Measurements from ENCODE around the gene ENTPD3. TPM values are rescaled to one million over a fixed set of nuclear protein-coding genes. Genes with fewer than 3 reads are reported as not detected.

Gene ENTPD3
- total RNA-seq, 3 donors from 2014 or later (not counting 1 experiment from before 2014, with no cell fraction given): not detected

DNA sequence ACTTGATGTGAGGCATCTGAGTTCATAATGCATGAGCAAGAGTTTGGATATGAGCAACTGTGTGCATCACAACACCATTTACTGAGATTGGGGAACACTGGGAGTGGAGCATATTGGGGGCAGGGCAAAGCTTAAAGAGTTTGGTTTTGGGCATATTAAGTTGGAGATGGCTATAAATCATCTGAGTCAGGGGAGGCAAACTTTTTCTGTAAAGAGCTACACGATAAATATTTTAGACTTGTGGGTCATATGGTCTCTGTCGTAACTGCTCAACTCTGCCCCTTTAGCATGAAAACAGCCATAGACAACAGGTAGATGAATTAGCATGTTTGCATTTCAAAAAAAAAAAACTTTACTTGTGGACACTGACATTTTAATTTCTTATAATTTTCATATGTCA lies 20.0 kb downstream of the ENTPD3 start:
- Mint-ChIP-seq H3K4me3 (no peak overlapping the region), H3K36me3 (no peaks in the 10 kb centered on the region), H3K27me3 (ENCODE audit: low read depth in 2 of 2) (no peaks in the 10 kb centered on the region), H3K27ac (no peak overlapping the region), H3K4me1 (no peaks in the 10 kb centered on the region), H3K9me3 (no peaks in the 10 kb centered on the region)
- no peaks in the 10 kb centered on the region for H3K9me3 ChIP-seq (ENCODE audit: control insufficient read depth, insufficient read depth, low read length)
- H3K27ac ChIP-seq (ENCODE audit: low read length): no peak overlapping the region
- DNase-seq: no peak
- intact Hi-C loops (cut with micrococcal nuclease): no loop called here
- no peak overlapping the region for H3K4me3 ChIP-seq (ENCODE audit: low read length)
- TF ChIP-seq, protein P1, sequence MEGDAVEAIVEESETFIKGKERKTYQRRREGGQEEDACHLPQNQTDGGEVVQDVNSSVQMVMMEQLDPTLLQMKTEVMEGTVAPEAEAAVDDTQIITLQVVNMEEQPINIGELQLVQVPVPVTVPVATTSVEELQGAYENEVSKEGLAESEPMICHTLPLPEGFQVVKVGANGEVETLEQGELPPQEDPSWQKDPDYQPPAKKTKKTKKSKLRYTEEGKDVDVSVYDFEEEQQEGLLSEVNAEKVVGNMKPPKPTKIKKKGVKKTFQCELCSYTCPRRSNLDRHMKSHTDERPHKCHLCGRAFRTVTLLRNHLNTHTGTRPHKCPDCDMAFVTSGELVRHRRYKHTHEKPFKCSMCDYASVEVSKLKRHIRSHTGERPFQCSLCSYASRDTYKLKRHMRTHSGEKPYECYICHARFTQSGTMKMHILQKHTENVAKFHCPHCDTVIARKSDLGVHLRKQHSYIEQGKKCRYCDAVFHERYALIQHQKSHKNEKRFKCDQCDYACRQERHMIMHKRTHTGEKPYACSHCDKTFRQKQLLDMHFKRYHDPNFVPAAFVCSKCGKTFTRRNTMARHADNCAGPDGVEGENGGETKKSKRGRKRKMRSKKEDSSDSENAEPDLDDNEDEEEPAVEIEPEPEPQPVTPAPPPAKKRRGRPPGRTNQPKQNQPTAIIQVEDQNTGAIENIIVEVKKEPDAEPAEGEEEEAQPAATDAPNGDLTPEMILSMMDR (IDR thresholded peaks at IDR 0.05): no peak
- no peaks in the 10 kb centered on the region for H3K4me1 ChIP-seq (ENCODE audit: control insufficient read depth, insufficient read depth, low read length)
- WGBS (ENCODE audit: insufficient coverage): 89% methylated on average over 2 of the region's 2 CpGs
- no peaks in the 10 kb centered on the region for H3K36me3 ChIP-seq (ENCODE audit: control insufficient read depth, insufficient read depth, low read length)
- no peak for ATAC-seq
- no peaks in the 10 kb centered on the region for H3K27me3 ChIP-seq (ENCODE audit: control insufficient read depth, insufficient read depth, low read length)

DNA sequence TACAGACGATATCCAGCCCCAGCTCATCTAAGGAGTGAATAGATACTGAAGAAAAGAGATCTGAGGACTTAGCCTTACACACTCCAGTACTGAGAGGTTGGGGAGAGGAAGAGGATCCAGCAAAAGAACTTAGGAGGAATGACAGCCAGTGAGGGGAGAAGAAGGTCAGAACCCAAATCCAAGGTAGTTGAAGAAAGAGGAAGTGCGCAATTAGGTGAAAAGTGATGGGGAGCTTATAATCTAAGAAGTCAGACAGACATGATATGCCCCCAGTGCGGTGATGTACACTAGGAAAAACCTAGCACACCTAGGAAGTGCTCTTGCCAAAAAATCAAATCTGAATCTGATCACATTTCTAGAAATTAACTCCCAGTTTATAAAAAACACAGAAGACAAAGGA lies 20.6 kb downstream of the ENTPD3 start:
- Histone ChIP-seq H3K36me3 (ENCODE audit: control insufficient read depth, insufficient read depth, low read length) (no peaks in the 10 kb centered on the region), H3K9me3 (ENCODE audit: control insufficient read depth, insufficient read depth, low read length) (no peaks in the 10 kb centered on the region), H3K4me3 (ENCODE audit: low read length) (no peak overlapping the region), H3K4me1 (ENCODE audit: control insufficient read depth, insufficient read depth, low read length) (no peaks in the 10 kb centered on the region), H3K27ac (ENCODE audit: low read length) (no peak overlapping the region), H3K27me3 (ENCODE audit: control insufficient read depth, insufficient read depth, low read length) (no peaks in the 10 kb centered on the region)
- intact Hi-C loops (cut with micrococcal nuclease): no loop called here
- Mint-ChIP-seq H3K9me3 (no peaks in the 10 kb centered on the region), H3K36me3 (no peaks in the 10 kb centered on the region), H3K27ac (no peak overlapping the region), H3K27me3 (ENCODE audit: low read depth in 2 of 2) (no peaks in the 10 kb centered on the region), H3K4me3 (no peak overlapping the region), H3K4me1 (no peaks in the 10 kb centered on the region)
- DNase-seq (no peak), ATAC-seq (no peak)
- TF ChIP-seq, protein P1 (IDR thresholded peaks at IDR 0.05): no peak
- 87% methylated on average over 3 of the region's 3 CpGs for WGBS (ENCODE audit: insufficient coverage)

DNA sequence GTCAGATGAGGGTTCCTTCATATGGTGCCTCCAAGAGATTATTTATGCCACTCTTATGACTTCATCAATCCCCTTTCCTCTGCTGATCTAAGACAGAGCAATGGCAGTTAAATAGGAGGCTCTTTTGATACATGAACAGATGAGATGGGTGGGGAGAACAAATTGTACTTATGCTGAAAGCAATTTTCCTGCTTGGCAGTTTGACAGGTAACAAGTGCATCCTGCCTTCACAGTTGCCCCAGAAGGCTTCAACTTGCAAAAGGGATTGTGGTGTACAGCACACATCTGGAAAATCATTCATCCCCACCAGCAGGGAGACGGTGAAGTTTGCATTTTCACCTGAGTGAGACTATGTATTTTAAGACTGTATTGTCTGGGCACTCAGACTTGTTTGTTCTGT lies 27.3 kb downstream of the ENTPD3 start:
- Mint-ChIP-seq H3K27me3 (ENCODE audit: low read depth in 2 of 2) (no peaks in the 10 kb centered on the region), H3K4me3 (no peak overlapping the region), H3K27ac (no peak overlapping the region), H3K36me3 (no peaks in the 10 kb centered on the region), H3K4me1 (no peaks in the 10 kb centered on the region), H3K9me3 (no peaks in the 10 kb centered on the region)
- no peaks in the 10 kb centered on the region for H3K36me3 ChIP-seq (ENCODE audit: control insufficient read depth, insufficient read depth, low read length)
- H3K9me3 ChIP-seq (ENCODE audit: control insufficient read depth, insufficient read depth, low read length): no peaks in the 10 kb centered on the region
- intact Hi-C loops (cut with micrococcal nuclease): no loop called here
- no peak overlapping the region for H3K4me3 ChIP-seq (ENCODE audit: low read length)
- DNase-seq: no peak
- no peak overlapping the region for H3K27ac ChIP-seq (ENCODE audit: low read length)
- no peaks in the 10 kb centered on the region for H3K27me3 ChIP-seq (ENCODE audit: control insufficient read depth, insufficient read depth, low read length)
- no peak for ATAC-seq
- no peaks in the 10 kb centered on the region for H3K4me1 ChIP-seq (ENCODE audit: control insufficient read depth, insufficient read depth, low read length)
- TF ChIP-seq, protein P1 (IDR thresholded peaks at IDR 0.05): no peak
- WGBS (ENCODE audit: insufficient coverage): 60% methylated on average over 1 of the region's 1 CpG

DNA sequence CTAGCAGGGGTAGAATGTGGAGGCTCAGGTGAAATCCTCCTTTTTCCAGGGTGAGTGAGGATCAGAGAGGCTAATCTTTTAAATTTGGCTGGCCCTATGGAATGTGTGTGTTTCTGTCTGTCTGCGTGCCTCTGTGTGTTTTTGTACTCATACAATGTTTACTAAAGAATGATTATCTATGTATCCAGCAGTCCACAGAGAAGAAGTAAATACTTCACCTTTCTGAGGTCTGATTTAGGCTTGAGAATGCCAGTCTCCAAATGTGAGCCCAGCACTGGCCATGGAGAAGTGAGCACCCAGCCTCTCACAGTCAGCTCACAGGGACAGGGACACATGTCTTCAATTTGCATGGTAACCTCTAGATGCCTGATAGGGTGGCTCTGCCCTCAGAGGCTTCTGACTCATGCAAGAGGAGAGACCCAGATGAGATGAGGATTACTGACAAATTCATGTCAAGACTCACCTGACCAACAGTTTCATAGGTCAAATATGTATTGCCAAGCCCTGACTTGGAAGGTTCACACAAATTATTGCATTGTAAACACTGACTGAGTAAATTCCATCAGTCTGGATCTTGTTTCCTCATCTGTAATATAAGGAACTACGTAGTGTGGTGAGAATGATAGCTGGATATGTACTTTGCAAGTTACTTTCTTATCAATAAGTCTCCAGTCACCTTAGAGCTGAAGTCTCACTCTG lies 31.0 kb downstream of the ENTPD3 start:
- Histone ChIP-seq H3K4me1 (ENCODE audit: control insufficient read depth, insufficient read depth, low read length) (no peaks in the 10 kb centered on the region), H3K9me3 (ENCODE audit: control insufficient read depth, insufficient read depth, low read length) (no peaks in the 10 kb centered on the region), H3K4me3 (ENCODE audit: low read length) (no peak overlapping the region), H3K36me3 (ENCODE audit: control insufficient read depth, insufficient read depth, low read length) (no peaks in the 10 kb centered on the region), H3K27ac (ENCODE audit: low read length) (no peak overlapping the region), H3K27me3 (ENCODE audit: control insufficient read depth, insufficient read depth, low read length) (no peaks in the 10 kb centered on the region)
- Mint-ChIP-seq H3K4me1 (no peaks in the 10 kb centered on the region), H3K9me3 (no peaks in the 10 kb centered on the region), H3K4me3 (no peak overlapping the region), H3K27me3 (ENCODE audit: low read depth in 2 of 2) (no peaks in the 10 kb centered on the region), H3K27ac (no peak overlapping the region), H3K36me3 (peaks cover 5% of the 10 kb centered on the region)
- intact Hi-C loops (cut with micrococcal nuclease): no loop called here
- TF ChIP-seq, protein P1 (IDR thresholded peaks at IDR 0.05): no peak
- ATAC-seq (no peak), DNase-seq (no peak)
- 80% methylated on average over 1 of the region's 2 CpGs for WGBS (ENCODE audit: insufficient coverage)
